Heart right ventricle (tissue), 16 donors: ENCODE measurements around the gene TRIM41. TPM values are rescaled to one million over a fixed set of nuclear protein-coding genes. Genes with fewer than 3 reads are reported as not detected.
A peak's percentile ranks its signal among the peaks of the same experiment; 100 is the strongest.

Experiments used
- ATAC-seq, 8 donors: fragments of 200-7000 bp; cut with Tn5 transposase; one replicate each; pipeline ENCODE4 v1.9.1; 2020; ENCODE audit warnings: mild to moderate bottlenecking in 8 of 8, moderate library complexity in 8 of 8, moderate number of reproducible peaks in 1 of 8
- DNase-seq, 2 donors: peaks; one replicate each; pipeline ENCODE4 v3.0.0-alpha.2; 2020
- H3K27ac ChIP-seq, 10 donors: fragments of 200-600 bp; sonication (generic) in 2 of 10; one replicate each; pipeline versions ENCODE4 v1.5.0 to v1.8.0; 2020 to 2022; ENCODE audit warnings: mild to moderate bottlenecking in 3 of 10
- H3K27me3 ChIP-seq, 7 donors: fragments of 200-600 bp; one replicate each; pipeline ENCODE4 v1.8.0; 2021 to 2022; ENCODE audit warnings: mild to moderate bottlenecking in 2 of 7
- H3K36me3 ChIP-seq, 9 donors: fragments of 200-600 bp; sonication (generic) in 1 of 9; one replicate each; pipeline versions ENCODE4 v1.5.0 to v1.8.0; 2020 to 2022; ENCODE audit warnings: mild to moderate bottlenecking in 2 of 9
- H3K4me1 ChIP-seq, 9 donors: fragments of 200-600 bp; sonication (generic) in 1 of 9; one replicate each; pipeline versions ENCODE4 v1.5.0 to v1.8.0; 2020 to 2022; ENCODE audit warnings: mild to moderate bottlenecking in 4 of 9
- H3K4me3 ChIP-seq, 10 donors: fragments of 200-600 bp; sonication (generic) in 2 of 10; one replicate each; pipeline versions ENCODE4 v1.5.0 to v1.8.0; 2020 to 2022; ENCODE audit warnings: mild to moderate bottlenecking in 7 of 10, moderate library complexity in 2 of 10
- H3K9me3 ChIP-seq, 11 donors: fragments of 200-600 bp in 10 of 11; sonication (generic) in 2 of 11; one replicate each; pipeline versions ENCODE4 v1.5.0 to v1.8.0; 2013 to 2022; ENCODE audit warnings: mild to moderate bottlenecking in 2 of 11, control low read depth in 1 of 11, moderate library complexity in 1 of 11
- WGBS, 2 donors: extraction: QIAGEN DNeasy Blood & Tissue Kit; methylation state at CpG; one replicate each; pipeline ENCODE4 v1.1.7; 2013; ENCODE audit warnings: inconsistent platforms in 1 of 2; 5-methylcytosine and 5-hydroxymethylcytosine counted together
- intact Hi-C, 10 donors: fragments of 100-400 bp; cut with DNase I; formaldehyde crosslinking; loops; one replicate each; pipeline versions ENCODE4 v1.11.1 to v1.14.2; 2022
- polyA plus RNA-seq, 2 donors: library from polyadenylated mRNA; stranded (reverse); fragments of 200-250 nt; gene quantifications; one replicate each; pipeline ENCODE4 v1.2.3, GENCODE V29; 2013
- total RNA-seq, 10 donors: library from RNA; stranded (reverse); fragmentation: NEBNext Ultra II Directional in 3 of 10; extraction: Animal tissue kit (Norgen Biotek cat#: 25700) in 3 of 10; gene quantifications; one replicate each; pipeline versions ENCODE4 v1.2.1 to v1.2.4, GENCODE V29; 2021 to 2023
- TF ChIP-seq, protein P1 (sequence below), 9 donors: fragments of 200-600 bp; sonication (generic) in 2 of 9; IDR thresholded peaks; one replicate each; pipeline versions ENCODE4 v1.5.0 to v1.8.0; 2021 to 2022; ENCODE audit warnings: antibody characterized with exemption in 9 of 9, mild to moderate bottlenecking in 5 of 9, moderate library complexity in 1 of 9
- donor health status: Arrhythmogenic right ventricular cardiomyopathy.
- donor health status: ischemic (EF 13 %, LVEDD 7.1; RV severe dilation, severe dysfunction).
- donor health status: healthy with polysubstance abuse.
- donor health status: DM: no; HTN: yes; CAD: no.
- donor health status: DM: no; HTN: no; CAD: no.
- donor health status: ischemic (EF 25% LVEDD 6.9; RV normal size, moderate dysfunction).
- donor health status: ischemic (EF 25% LVEDD 5.7; RV mildly dilated, moderate dysfunction).
- donor health status: healthy.
- donor health status: DM: yes; HTN: yes; CAD: no.
- donor health status: Ischemic cardiomyopathy.
- donor health status: ischemic (EF 35%, LVEDD 5.7; RV mildly dilated, moderate dysfunction).
- donor health status: nonischemic (EF 11% LVEDD 7.7; RV severe dilation, severe dysfunction).
- donor health status: DM: yes; HTN: yes; CAD: no.
- donor health status: PGD.
- donor health status: ischemic (EF 29% LVEDD 5.4; RV normal size, mild dysfunction).
- donor health status: nonischemic (EF 23%, LVEDD 6.1; RV moderate dilation, normal function).

The TRIM41 gene
- total and polyA plus RNA-seq, 12 donors: 12.1 to 28.2 (median 25.2) TPM

DNA sequence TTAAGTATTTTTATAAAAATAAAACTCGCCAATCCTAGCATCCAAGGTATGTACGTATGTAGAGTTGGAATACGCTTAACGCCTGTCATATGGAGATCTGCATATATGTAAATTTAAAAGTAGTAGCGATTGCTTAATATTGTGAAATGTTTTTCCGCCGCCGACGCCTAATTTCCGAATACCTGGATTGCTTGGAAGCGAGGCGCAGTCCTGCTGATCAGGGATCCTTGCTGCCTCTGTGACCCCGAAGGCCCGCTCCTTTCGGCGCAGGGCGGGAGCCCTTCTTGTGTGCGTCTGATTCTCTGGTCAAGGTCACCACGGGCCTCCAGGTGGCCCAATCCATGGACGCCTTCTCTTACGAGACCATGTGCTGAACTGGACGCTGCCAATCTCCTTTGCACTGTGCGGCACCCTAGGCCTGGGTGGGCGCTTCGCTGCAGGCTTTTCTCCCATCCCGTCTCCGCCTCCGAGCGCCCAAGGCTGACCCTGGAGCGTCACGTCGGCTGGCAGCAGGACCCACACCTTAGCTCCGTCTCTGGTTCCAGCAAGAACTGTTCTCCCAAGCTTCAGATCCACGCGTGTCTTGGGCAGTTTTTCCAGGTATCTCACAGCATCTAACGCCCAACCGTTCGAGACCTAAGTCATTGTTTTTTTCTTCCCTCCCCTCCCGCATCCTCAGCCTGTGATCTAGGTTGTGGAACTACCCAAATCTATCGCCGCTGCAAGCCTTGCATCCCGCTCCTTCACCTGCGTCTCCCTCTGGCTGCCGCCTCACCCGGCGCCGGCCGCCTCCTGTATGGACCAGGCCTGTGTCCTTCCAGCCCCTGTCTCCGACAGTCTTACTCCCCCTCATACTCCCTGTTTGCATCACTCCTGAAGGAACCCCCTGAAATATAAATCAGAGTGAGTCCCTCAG lies 3.6 kb upstream of the TRIM41 start:
- TF ChIP-seq, protein P1, sequence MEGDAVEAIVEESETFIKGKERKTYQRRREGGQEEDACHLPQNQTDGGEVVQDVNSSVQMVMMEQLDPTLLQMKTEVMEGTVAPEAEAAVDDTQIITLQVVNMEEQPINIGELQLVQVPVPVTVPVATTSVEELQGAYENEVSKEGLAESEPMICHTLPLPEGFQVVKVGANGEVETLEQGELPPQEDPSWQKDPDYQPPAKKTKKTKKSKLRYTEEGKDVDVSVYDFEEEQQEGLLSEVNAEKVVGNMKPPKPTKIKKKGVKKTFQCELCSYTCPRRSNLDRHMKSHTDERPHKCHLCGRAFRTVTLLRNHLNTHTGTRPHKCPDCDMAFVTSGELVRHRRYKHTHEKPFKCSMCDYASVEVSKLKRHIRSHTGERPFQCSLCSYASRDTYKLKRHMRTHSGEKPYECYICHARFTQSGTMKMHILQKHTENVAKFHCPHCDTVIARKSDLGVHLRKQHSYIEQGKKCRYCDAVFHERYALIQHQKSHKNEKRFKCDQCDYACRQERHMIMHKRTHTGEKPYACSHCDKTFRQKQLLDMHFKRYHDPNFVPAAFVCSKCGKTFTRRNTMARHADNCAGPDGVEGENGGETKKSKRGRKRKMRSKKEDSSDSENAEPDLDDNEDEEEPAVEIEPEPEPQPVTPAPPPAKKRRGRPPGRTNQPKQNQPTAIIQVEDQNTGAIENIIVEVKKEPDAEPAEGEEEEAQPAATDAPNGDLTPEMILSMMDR (IDR thresholded peaks at IDR 0.05): no peak
- ATAC-seq: no peak
- Histone ChIP-seq H3K9me3 (no peaks in the 10 kb centered on the region), H3K36me3 (no peaks in the 10 kb centered on the region), H3K4me1 (peaks cover 2 to 52% (median 25%) of the 10 kb centered on the region in 9 donors), H3K27me3 (peaks cover 0 to 7% (median 0%) of the 10 kb centered on the region in 7 donors), H3K4me3 (no peak overlapping the region), H3K27ac (no peak overlapping the region)
- WGBS, 2 donors: 72% methylated on average over 49 of the region's 49 CpGs
- no peak for DNase-seq
- intact Hi-C loops: no loop called here

DNA sequence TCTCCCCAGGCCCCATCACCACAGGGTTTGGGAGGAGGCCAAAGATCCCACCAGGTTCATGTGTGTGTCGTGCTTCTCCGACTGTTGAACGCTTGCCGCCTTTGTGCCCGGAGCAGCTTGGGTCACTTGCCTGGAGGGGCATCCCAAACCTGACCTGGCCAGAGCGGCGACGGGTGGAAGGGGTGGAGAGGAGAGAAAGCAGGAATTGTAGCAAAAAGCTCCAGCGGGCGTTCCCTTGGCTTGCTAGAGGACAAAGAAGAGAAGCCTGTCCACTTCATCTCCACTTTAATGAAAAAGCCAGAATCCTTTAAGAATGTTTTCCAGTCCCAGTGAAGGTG lies 2.9 kb upstream of the TRIM41 start:
- Histone ChIP-seq H3K4me1 (peaks cover 3 to 58% (median 25%) of the 10 kb centered on the region in 9 donors), H3K27me3 (peaks cover 0 to 7% (median 0%) of the 10 kb centered on the region in 7 donors), H3K9me3 (no peaks in the 10 kb centered on the region), H3K27ac (no peak overlapping the region), H3K4me3 (no peak overlapping the region), H3K36me3 (no peaks in the 10 kb centered on the region)
- no peak for DNase-seq
- TF ChIP-seq, protein P1 (IDR thresholded peaks at IDR 0.05): no peak
- intact Hi-C loops: no loop called here
- 91 to 92% methylated on average over 10 of the region's 10 CpGs for WGBS, 2 donors
- ATAC-seq: no peak

DNA sequence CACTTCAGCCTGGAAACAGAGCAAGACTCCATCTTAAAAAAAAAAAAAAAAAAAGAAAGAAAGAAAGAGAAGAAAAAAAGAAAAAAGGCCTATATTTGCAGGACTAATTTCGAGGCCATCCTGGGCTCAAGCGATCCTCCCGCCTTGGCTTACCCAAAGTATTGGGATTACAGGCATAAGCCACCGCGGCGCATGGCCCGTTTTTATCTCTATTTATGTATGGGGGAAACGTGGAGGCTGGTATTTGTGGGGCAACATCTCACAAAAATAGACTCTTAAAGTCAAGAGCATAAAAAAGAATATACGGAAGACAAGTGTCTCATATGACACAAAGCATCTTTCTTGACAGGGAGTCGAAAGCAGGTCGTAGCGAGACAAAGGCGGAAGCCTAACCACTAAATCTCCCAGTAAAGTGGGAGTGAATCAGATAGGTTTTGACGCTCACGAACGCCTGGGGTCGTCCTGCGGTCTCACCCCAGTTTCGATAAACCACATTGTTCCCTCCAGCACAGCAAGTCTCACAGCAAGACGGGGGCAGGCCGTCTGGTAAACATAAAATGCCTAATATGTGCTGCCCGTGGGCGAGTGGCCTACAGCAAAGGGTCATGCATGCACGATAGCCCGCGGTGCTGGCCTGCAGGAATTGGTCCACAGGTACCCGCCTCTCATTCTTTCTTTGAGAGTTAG lies 1.8 kb upstream of the TRIM41 start:
- DNase-seq (no peak), ATAC-seq (no peak)
- intact Hi-C loops: no loop called here
- peaks cover 0 to 7% (median 0%) of the 10 kb centered on the region in 7 donors for H3K27me3 ChIP-seq
- peak overlapping the region in 5 of 10 donors; percentile 66 to 89 (median 87) for H3K4me3 ChIP-seq
- TF ChIP-seq, protein P1 (IDR thresholded peaks at IDR 0.05): no peak
- 57 to 68% methylated on average over 27 of the region's 27 CpGs for WGBS, 2 donors
- peak overlapping the region in 9 of 10 donors; percentile 90 to 99 (median 97) for H3K27ac ChIP-seq
- peaks cover 3 to 59% (median 24%) of the 10 kb centered on the region in 9 donors for H3K4me1 ChIP-seq
- H3K9me3 ChIP-seq: no peaks in the 10 kb centered on the region
- no peaks in the 10 kb centered on the region for H3K36me3 ChIP-seq
